HEK293T (cell line): Measurements from ENCODE around the gene TEX9.
"Not testable (repeated sequence)": the region's sequence is repeated elsewhere in the genome, so short reads cannot be mapped to it uniquely, and the experiment has no call there.

Experiments used
- CTCF ChIA-PET: fragments of 350-600 bp; formaldehyde crosslinking; extraction: SDS; loops from one replicate; lab custom pipeline; 2021; ENCODE audit warnings: antibody characterized with exemption, inconsistent platforms; lab: Yijun Ruan, JAX
- POLR2A ChIA-PET: fragments of 350-600 bp; formaldehyde crosslinking; extraction: SDS; loops from one replicate; lab custom pipeline; 2020; ENCODE audit warnings: antibody characterized with exemption, inconsistent platforms; lab: Yijun Ruan, JAX
- DNase-seq: peaks from one replicate; pipeline ENCODE4 v3.0.0; 2012; ENCODE audit warnings: mixed read lengths; ENCODE audit errors: extremely low spot score
- ARNT ChIP-seq: fragments of 450-650 bp; IDR thresholded peaks from 2 replicates; pipeline ENCODE4 v1.6.1; 2017; ENCODE audit warnings: mild to moderate bottlenecking
- BHLHE40 ChIP-seq: fragments of 450-650 bp; IDR thresholded peaks from 2 replicates; pipeline ENCODE4 v1.6.1; 2016; ENCODE audit warnings: mild to moderate bottlenecking, moderate library complexity, borderline replicate concordance
- CTBP1 ChIP-seq: fragments of 450-650 bp; IDR thresholded peaks from 2 replicates; pipeline ENCODE4 v1.6.1; 2016; ENCODE audit warnings: borderline replicate concordance
- ELF4 ChIP-seq: fragments of 450-650 bp; IDR thresholded peaks from 2 replicates; pipeline ENCODE4 v1.6.1; 2017; ENCODE audit warnings: antibody characterized with exemption
- FOXA1 ChIP-seq: fragments of 450-650 bp; IDR thresholded peaks from 2 replicates; pipeline ENCODE4 v1.6.1; 2016; ENCODE audit warnings: mild to moderate bottlenecking
- FOXK2 ChIP-seq: fragments of 450-650 bp; IDR thresholded peaks from 2 replicates; pipeline ENCODE4 v1.6.1; 2016; ENCODE audit warnings: mild to moderate bottlenecking
- FOXM1 ChIP-seq: fragments of 450-650 bp; IDR thresholded peaks from 2 replicates; pipeline ENCODE4 v1.6.1; 2017; ENCODE audit warnings: mild to moderate bottlenecking, borderline replicate concordance
- HDGF ChIP-seq: fragments of 450-650 bp; IDR thresholded peaks from 2 replicates; pipeline ENCODE4 v1.6.1; 2017; ENCODE audit warnings: antibody characterized with exemption, borderline replicate concordance
- L3MBTL2 ChIP-seq: fragments of 450-650 bp; conservative IDR thresholded peaks from 2 replicates; pipeline ENCODE4 v1.6.1; 2016; ENCODE audit warnings: mild to moderate bottlenecking
- LEF1 ChIP-seq: fragments of 450-650 bp; IDR thresholded peaks from 2 replicates; pipeline ENCODE4 v1.6.1; 2017; ENCODE audit warnings: mild to moderate bottlenecking, borderline replicate concordance
- NFRKB ChIP-seq: fragments of 450-650 bp; IDR thresholded peaks from 2 replicates; pipeline ENCODE4 v1.6.1; 2016; ENCODE audit warnings: mild to moderate bottlenecking, moderate library complexity
- PKNOX1 ChIP-seq: fragments of 450-650 bp; IDR thresholded peaks from 2 replicates; pipeline ENCODE4 v1.6.1; 2016
- SP1 ChIP-seq: fragments of 450-650 bp; IDR thresholded peaks from 2 replicates; pipeline ENCODE4 v1.6.1; 2017
- SUZ12 ChIP-seq: fragments of 450-650 bp; IDR thresholded peaks from 2 replicates; pipeline ENCODE4 v1.6.1; 2016; ENCODE audit warnings: mild to moderate bottlenecking
- TARDBP ChIP-seq: fragments of 450-650 bp; IDR thresholded peaks from 2 replicates; pipeline ENCODE4 v1.6.1; 2016
- ZNF384 ChIP-seq: fragments of 450-650 bp; IDR thresholded peaks from 2 replicates; pipeline ENCODE4 v1.6.1; 2016

The TEX9 gene

GRCh38 chr15:56365075-56365711 is at the start of gene TEX9:
Gene TEX9 (plus strand): TSS chr15:56365426. CDS start chr15:56365451, 25 bp downstream.
- TF ChIP-seq L3MBTL2 (peak; percentile 34; the same call in 1 of the 2 replicates), ELF4 (0 out of 2 replicates have a peak, but pooled peaks have one; percentile 18), FOXK2 (no peak)
- ChIA-PET POLR2A (interaction anchor here (0.6 to 1.1 kb wide), 3 partner anchors 12 to 120 kb away, joined by 3 to 5 read pairs (median 4); no protein-coding TSS in a partner anchor), CTCF (no interaction called here)
- peak; percentile 85 for DNase-seq

- DNase-seq, CTCF ChIA-PET, POLR2A ChIA-PET: not testable (repeated sequence)
These were observed 48.7 kb upstream of the TEX9 start for GRCh38 chr15:56316561-56316960.

- DNase-seq: no peak
- ChIA-PET POLR2A (no interaction called here), CTCF (no interaction called here)
- TF ChIP-seq FOXA1 (no peak), FOXM1 (no peak), BHLHE40 (no peak), L3MBTL2 (no peak)
These were observed 44.9 kb upstream of the TEX9 start for GRCh38 chr15:56320316-56320715.

GRCh38 chr15:56320861-56321260 is 44.4 kb upstream of the TEX9 start:
- DNase-seq: no peak
- TF ChIP-seq FOXK2: no peak
- no peak for TF ChIP-seq ELF4
- no peak for TF ChIP-seq SP1
- TF ChIP-seq SUZ12: no peak
- no peak for TF ChIP-seq HDGF
- TF ChIP-seq ARNT: no peak
- no peak for TF ChIP-seq NFRKB
- no peak for TF ChIP-seq ZNF384
- no peak for TF ChIP-seq PKNOX1
- CTCF ChIA-PET: no interaction called here
- POLR2A ChIA-PET: no interaction called here

DNA sequence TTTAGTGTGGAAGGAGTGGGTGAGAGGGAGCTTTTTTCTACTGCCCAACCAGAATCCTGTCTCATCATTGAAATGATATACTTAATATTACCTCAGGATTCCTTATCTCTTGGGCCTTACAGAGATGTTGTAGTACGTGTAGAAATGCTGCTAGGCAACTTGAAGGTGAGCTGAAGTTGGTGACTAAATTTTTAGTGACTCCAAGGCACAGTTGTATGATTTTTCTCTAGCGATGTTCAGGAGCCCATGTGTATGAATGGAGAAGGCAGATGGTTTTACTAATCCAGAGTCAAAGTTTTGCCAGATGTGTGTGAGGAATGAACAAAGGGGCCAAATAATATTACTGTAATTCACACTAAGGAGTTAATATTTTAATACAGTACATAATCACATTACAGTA is 42.8 kb upstream of the TEX9 start:
- POLR2A ChIA-PET: no interaction called here
- CTCF ChIA-PET: no interaction called here
- no peak for TF ChIP-seq BHLHE40
- no peak for TF ChIP-seq TARDBP
- TF ChIP-seq FOXM1: no peak
- TF ChIP-seq FOXA1: no peak
- TF ChIP-seq ZNF384: no peak
- TF ChIP-seq FOXK2: no peak
- TF ChIP-seq SUZ12: no peak
- TF ChIP-seq SP1: no peak
- no peak for TF ChIP-seq PKNOX1
- no peak for TF ChIP-seq ARNT
- no peak for TF ChIP-seq CTBP1
- TF ChIP-seq HDGF: no peak
- no peak for TF ChIP-seq NFRKB
- no peak for TF ChIP-seq ELF4
- no peak for TF ChIP-seq L3MBTL2
- TF ChIP-seq LEF1: no peak
- no peak for DNase-seq

GRCh38 chr15:56323435-56323834 is 41.8 kb upstream of the TEX9 start:
- ChIA-PET POLR2A (no interaction called here), CTCF (no interaction called here)
- no peak for DNase-seq
- TF ChIP-seq BHLHE40: no peak
- no peak for TF ChIP-seq CTBP1
- TF ChIP-seq NFRKB: no peak
- TF ChIP-seq FOXK2: no peak
- no peak for TF ChIP-seq HDGF
- no peak for TF ChIP-seq FOXA1
- TF ChIP-seq ZNF384: no peak
- no peak for TF ChIP-seq ELF4
- no peak for TF ChIP-seq FOXM1
- no peak for TF ChIP-seq LEF1
- no peak for TF ChIP-seq SP1
- TF ChIP-seq SUZ12: no peak
- no peak for TF ChIP-seq L3MBTL2
- TF ChIP-seq TARDBP: no peak

DNA sequence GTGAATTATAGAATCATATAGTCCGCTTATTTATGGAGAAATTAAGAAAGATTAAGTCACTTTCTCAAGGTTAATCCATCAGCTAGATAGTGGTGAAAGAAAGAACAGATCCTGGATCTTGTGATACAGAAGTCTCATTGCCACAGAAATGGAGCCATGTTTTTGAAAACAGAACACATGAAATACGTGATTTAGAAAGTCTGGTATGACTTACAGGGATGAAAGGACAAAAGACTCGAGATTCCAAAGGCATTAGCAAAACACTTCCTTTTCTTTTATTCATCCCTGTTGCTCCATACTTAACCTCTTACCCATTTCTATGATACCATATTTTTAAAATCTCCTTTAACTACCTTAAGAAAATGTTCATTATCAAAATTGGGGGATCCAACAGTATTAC is 40.0 kb upstream of the TEX9 start:
- no peak for DNase-seq
- TF ChIP-seq LEF1: no peak
- no peak for TF ChIP-seq ELF4
- no peak for TF ChIP-seq L3MBTL2
- TF ChIP-seq NFRKB: no peak
- TF ChIP-seq HDGF: no peak
- no peak for TF ChIP-seq SP1
- TF ChIP-seq ARNT: no peak
- TF ChIP-seq SUZ12: no peak
- TF ChIP-seq FOXA1: no peak
- no peak for TF ChIP-seq CTBP1
- no peak for TF ChIP-seq PKNOX1
- TF ChIP-seq BHLHE40: no peak
- TF ChIP-seq ZNF384: no peak
- no peak for TF ChIP-seq FOXM1
- no peak for TF ChIP-seq FOXK2
- no peak for TF ChIP-seq TARDBP
- POLR2A ChIA-PET: no interaction called here
- CTCF ChIA-PET: no interaction called here
